Measurements from ENCODE around the gene TRAIP. TPM values are rescaled to one million over a fixed set of nuclear protein-coding genes. Genes with fewer than 3 reads are reported as not detected.
A peak's percentile ranks its signal among the peaks of the same experiment; 100 is the strongest.
"Not testable (repeated sequence)": the region's sequence is repeated elsewhere in the genome, so short reads cannot be mapped to it uniquely, and the experiment has no call there.

TRAIP gene, protein sequence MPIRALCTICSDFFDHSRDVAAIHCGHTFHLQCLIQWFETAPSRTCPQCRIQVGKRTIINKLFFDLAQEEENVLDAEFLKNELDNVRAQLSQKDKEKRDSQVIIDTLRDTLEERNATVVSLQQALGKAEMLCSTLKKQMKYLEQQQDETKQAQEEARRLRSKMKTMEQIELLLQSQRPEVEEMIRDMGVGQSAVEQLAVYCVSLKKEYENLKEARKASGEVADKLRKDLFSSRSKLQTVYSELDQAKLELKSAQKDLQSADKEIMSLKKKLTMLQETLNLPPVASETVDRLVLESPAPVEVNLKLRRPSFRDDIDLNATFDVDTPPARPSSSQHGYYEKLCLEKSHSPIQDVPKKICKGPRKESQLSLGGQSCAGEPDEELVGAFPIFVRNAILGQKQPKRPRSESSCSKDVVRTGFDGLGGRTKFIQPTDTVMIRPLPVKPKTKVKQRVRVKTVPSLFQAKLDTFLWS
- polyA plus RNA-seq (ENCODE audit: insufficient read length) = 16.3 TPM
- long read RNA-seq, donor 1, partial matches to known transcripts = 0 of 2 reads
- long read RNA-seq, donor 1, other reads (novel, unspliced or antisense) = 0 of 2 reads
- long read RNA-seq, donor 2, partial matches to known transcripts = 0 of 1 reads
- long read RNA-seq, donor 2, other reads (novel, unspliced or antisense) = 0 of 1 reads
- long read RNA-seq, donor 3, partial matches to known transcripts = 0 of 1 reads
- long read RNA-seq, donor 3, other reads (novel, unspliced or antisense) = 0 of 1 reads
- long read RNA-seq, donor 4 = 0 reads
- long read RNA-seq, donor 5, partial matches to known transcripts = 5 of 10 reads
- long read RNA-seq, donor 5, other reads (novel, unspliced or antisense) = 0 of 10 reads
- long read RNA-seq, donor 6, partial matches to known transcripts = 0 of 1 reads
- long read RNA-seq, donor 6, other reads (novel, unspliced or antisense) = 0 of 1 reads
- long read RNA-seq, donor 7, partial matches to known transcripts = 0 of 2 reads
- long read RNA-seq, donor 7, other reads (novel, unspliced or antisense) = 0 of 2 reads
- long read RNA-seq, donor 8 = 0 reads

DNA sequence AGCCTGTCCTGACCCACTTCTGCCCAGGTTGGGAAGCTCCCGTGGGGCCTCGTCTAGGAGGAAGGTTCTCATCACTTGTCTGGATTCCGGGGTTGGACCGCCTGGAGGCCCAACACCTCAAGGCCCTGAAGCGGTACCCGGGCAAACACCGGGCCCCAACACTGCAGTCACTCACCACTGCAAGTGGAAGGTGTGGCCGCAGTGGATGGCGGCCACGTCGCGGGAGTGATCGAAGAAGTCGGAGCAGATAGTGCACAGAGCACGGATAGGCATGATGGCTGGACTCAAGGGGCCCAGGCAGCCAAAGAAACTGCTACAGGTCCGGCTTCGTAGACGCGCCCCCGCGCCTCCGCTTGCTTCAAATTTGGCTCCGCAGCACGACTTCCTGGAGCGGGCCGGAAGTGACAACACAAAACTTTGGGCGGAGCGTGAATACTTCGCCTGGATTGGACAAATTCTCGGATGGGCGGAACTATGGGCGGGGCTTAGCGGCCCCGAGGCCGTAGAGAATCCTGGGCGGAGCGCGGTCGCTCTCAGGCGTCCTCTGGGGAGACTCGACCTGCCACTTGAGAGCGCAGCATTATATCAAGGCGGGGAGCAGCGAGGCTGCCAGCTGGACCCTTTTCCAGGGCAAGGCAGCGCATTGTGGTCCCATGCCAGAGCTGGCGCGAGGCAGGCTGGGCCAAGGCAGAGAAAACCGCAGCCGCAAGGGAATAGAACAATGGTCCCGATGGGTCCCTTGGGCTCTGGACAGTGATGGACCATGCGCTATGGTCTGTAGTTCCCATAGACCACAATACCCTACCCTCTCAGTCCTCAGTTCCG is at the start of gene TRAIP:
TRAIP (minus strand) TSS at position 384 of the 825 bp plus-strand sequence; CDS start at position 273, 111 bp downstream.
- DNase-seq = peak; percentile 96

DNA sequence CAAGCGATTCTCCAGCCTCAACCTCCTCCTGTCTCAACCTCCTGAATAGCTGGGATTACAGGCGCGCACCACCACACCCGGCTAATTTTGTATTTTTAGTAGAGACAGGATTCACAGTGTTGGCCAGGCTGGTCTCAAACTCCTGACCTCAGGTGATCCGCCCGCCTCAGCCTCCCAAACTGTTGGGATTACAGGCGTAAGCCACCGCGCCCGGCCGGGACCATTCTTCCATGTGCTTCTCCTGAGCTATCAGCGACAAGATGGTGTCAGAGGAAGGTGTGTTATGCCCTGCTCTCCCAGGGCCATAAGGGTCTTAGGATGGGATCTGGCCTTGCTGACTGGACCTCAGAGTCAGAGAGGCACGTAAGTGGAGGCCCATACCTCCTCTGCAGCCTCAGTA is 48.1 kb upstream of the TRAIP start:
- DNase-seq = not testable (repeated sequence)

DNA sequence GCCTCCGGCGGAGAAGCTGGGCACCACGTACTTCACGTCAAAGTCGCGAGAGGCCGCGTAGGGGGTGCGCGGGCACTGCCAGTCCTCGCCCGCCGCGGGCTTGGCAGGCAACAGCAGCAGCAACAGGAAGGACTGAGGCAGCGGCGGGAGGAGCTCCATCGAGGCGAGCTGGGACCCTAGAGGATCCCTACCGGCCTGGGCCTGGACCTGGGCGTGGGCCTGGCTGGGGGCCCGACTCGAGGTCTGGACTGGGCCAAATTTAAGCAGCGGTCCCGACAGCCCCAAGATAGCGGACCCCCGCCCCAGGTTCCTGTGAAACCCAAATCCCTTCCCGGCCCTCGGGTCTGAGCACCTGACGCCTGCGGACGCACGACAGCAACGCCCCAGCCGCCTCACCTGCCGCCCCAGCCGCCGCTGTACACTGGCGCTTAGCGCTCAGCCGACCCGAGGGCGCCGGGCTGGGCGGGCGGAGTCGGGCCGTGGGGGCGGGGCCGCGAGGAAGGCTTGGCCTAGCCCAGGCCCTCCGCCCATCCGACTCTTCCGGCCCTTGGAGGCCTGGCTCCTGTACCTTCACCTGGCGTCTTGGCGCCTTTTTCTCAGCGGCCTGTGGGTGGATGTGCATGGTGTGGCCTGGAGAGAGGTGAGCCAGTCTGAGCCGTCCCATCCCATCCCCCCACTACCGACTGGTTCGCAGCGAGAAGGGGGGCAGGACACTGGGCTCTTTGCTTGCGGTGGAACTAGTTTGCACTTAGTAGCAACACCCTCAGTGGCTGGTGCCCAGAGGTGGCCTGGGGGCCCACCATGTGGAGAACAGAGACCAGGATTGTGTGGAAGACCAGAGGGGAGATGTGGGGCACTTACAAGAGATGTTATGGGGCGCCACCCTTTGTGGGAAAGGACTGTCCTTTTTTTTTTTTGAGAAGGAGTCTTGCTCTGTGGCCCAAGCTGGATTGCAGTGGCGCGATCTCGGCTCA is 47.4 kb upstream of the TRAIP start, which contains the start of gene MST1R:
MST1R (minus strand) TSS at position 423 of the 974 bp plus-strand sequence; CDS start at position 159, 264 bp downstream.
- peak; percentile 76 for DNase-seq

DNA sequence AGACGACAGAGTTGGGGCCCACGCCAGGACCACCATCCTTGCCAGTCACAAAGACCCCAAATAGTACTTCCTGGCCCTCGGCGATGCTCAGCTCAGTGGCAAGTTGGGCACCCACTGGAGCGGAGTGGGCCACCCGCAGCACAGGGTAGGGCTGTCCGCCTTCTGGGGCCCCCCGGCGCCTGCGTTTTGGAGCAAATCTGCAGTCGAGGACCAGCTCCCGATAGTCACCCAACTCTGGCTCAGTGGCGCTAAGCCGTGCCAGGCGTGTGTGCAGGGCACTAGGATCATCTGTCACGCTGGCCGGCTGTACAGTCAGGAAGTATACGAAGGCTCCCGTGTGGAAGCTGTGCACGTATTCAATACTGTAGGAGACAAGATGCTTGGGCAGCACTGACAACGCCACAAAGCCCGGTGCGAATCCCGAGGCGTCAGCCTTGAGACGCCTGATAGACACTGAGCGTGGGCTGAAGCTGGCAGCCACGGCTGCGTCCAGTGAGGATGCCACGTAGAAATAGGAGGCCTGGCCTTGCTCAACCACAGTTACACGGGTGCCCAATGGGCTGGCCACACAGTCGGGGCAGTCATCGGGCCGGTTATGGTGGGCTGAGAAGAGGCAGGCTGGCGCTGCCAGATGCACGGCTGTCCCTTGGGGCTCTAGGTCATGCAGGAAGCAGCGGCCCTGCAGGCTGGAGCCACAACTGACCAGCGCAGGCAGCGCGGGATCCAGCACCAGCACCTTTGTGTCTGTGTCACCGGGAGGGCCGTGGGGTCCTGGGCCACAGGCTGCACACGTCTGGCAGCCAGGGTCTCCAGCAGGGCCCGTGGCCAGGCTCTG is 46.4 kb upstream of the TRAIP start:
- DNase-seq = no peak

DNA sequence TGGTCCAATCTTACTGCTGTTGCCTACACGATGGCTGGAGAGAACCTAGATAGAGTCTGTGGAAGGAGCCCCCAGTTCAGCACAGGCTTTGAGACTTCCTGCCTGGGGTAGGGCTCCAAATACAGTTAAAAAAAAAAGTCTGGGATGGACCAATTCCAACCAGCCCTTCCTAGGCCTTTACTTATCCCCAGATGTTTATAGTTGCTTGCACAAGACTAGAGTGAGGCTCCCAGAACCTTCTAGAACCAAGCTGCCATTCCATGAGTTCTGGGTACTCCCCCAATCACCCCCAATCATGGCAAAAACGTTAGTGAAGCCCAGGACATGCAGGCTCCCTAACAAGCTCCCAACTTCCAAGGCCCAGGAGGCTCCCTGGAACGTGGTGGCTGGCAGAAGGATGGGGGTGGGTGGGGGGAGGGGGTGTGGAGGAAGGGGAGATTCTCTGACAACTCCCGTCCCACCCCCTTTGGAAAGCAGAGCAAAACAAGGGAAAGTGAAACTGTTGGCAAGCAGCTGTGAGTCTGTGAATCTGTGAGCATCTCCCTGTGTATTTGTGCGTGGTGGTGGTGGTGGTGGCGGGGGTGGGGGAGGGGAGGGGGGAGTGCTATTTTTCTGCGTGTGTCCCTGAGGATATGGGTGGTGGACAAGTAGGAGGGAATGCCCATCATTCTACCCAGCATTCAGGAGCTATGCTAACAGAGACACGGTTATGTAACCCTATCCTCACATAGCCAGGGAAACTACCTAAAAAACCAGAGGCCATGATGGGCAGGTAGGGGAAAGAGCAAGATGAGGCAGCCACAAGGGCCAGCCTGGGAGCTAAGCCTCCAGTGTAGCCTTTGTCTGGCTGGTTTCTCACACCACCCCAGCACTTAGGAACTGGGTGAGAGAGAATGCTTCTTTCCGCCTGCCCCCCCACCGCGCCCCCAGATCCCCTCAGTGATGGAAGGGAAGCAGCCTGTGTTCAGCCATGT is 45.3 kb upstream of the TRAIP start:
- DNase-seq = no peak

DNA sequence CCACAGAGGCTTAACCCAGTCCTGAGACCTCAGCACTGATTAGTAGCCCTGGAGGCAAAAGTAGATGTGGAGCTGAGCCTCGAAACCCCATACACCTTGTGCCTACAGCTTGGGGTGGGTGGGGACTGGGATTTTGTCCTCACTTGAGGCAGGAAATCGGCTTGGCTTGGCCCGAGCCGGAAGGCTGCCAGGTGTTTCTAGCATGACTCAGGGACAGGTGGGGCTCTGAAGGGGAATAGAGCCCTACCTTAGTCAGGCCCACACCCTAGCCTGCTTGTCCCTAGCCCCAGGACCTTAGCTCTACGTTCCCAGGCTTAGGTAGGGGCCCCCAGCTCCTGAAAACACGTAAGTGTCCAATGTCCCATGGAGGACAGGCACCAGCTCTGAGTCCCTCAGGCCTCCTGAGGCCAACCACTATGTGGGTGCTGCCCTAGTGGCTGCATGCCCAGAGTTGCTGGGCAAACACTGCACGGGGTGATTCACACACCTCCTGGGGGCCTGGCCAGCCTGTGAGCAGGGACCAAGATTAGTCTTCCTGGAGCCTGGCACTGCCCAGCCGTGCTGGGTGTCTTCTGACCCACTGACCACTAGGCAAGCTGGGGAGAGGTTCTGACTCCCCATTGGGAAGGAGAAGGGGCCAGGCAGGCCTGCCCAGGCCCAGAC is 44.3 kb upstream of the TRAIP start:
- DNase-seq = no peak

DNA sequence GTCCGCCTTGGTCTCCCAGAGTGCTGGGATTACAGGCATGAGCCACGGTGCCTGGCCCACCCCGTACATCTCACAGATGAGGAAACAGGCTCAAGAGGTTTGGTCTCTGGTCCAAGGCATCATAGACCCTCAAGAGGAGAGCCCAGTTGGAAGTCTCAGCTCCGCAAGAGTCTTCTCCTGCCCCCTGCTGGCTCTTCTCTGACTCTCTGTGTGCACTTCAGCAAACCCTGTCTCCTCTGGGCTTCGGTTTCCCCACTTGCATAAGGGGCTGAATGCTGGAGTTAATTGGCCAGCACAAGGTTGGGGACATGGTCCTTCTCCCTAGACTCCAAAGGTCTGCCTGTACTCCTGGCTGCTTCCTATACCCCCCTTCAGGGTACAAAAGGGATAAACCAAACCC is 43.5 kb upstream of the TRAIP start:
- no peak for DNase-seq

DNA sequence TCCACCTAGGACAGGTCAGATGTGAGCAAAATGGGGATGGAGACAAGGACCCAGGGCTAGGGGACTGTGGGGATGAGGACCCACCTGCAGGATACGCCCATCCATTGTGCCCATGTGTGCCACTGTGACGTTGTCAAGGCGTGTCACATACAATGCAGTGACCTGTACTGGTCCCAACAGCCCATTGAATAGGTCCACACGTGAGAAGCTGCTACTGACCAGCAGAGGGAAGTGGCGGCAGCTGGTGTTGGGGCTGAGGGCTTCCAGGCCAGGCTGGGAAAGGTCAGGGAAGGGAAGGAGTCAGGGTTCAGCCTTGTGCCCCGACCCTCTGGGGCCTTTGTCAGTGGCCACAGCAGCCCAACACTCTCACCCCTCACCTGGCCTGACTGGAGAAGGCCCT is 42.6 kb upstream of the TRAIP start:
- no peak for DNase-seq

DNA sequence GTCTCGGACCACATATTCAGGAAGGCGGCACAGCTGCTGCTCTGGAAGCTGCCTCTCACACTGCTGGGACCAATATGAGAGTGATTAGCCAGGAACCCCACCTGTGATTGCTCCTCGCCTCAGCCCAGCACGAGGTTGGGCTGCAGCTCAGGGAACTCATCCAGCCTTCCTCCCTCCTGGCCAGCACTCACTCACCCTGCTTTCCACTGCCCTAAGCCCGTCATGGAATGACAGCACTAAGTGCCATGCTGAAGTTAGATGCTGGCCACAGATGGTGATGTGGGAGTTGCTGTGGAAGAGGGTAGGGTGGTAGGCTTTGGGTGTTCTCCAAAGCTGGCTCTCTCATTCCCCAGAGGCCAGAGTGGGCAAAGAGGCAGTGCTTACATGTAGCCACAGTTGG is 40.0 kb upstream of the TRAIP start:
- DNase-seq = no peak

DNA sequence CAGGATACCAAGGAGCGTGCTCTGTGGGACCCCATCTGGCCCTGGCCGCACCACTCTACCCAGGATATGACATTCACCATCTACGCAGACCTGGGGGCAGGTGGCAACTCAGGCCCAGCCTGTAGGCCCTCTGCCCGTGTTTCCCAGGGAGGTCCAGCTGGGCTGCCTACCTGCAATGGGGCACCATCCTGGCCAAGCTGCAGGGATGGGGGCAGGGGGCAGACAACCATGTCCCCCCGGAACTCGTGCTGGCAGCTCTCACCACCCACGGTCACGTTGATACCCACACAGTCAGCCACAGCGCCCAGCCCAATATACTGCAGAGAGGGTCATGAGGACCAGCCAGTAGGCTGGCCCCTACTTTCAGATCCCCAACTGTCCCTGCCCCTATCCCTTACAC is 39.4 kb upstream of the TRAIP start:
- DNase-seq = no peak

DNA sequence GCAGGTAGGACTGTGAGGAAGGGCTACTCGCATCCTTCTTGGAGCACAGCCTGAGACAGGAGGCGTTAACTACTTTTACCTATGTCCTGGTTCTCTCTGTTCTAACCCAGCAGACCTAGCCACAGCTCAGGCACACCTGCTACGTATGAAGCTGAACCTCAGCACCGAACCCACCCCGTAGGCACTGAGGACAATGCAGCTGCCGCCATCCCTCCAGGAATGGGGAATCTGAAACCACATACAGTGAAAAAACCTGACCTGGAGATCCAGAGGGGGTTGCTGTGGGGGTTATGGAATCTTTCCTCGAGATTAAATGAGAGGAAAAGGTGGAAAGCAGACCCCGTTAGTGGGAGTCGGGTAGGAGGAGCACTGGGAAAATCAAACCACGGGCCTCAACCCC is 32.9 kb upstream of the TRAIP start:
- DNase-seq = no peak

DNA sequence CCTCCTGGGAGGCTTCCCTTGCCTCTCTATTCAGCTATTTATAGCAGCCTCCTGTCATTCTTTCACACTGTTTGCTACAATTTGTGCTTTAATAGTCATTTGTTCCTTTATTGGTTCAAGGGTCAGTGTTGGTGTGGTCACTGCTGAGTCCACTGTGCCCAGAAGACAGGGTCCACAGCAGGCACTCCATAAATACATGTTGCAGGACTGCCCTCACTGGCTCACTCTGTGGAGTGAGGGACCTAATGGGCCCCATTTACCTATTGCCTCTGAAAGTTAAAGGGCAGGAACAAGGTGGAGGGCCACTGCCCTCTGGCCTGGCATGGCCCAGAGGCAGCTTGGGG is 30.5 kb upstream of the TRAIP start:
- no peak for DNase-seq

DNA sequence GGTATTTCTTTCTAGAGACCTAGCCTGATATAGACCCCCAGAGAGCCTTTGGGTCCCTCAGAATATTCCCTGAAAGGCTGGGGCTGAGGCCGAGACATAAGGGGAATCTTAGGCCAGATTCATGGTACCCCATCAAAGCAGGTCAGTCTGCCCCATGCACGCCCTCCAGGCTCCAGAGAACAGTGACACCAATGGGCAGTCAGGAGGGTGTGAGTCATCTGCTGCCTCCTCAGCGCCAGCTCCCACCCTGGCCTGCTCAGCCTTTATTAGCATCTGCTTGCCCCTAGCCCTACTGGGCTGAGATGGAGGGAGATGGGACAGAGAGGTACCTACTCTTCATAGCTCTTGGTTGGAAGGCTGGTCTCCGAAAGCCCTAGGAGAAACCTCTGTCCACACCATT is 27.6 kb upstream of the TRAIP start:
- DNase-seq = no peak

DNA sequence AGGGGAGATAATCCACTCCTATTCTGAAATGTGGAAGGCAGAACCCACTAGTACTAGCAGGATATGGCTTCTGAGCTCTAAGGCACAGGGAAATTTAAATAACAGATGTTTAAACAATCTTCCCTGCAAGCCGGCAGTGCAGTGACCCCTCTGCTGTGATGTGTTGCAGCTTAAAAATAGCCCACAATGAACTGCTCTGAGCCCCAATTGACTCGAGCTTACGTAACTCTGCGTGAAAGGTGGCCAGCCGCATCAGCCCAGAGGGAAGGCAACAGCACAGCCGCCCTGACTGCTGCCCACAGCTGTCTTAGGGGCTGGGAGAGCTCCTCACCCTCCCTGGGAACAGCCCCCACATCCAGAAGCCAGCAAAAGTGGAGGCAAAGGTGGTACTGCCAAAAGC is 25.8 kb upstream of the TRAIP start:
- DNase-seq = no peak

DNA sequence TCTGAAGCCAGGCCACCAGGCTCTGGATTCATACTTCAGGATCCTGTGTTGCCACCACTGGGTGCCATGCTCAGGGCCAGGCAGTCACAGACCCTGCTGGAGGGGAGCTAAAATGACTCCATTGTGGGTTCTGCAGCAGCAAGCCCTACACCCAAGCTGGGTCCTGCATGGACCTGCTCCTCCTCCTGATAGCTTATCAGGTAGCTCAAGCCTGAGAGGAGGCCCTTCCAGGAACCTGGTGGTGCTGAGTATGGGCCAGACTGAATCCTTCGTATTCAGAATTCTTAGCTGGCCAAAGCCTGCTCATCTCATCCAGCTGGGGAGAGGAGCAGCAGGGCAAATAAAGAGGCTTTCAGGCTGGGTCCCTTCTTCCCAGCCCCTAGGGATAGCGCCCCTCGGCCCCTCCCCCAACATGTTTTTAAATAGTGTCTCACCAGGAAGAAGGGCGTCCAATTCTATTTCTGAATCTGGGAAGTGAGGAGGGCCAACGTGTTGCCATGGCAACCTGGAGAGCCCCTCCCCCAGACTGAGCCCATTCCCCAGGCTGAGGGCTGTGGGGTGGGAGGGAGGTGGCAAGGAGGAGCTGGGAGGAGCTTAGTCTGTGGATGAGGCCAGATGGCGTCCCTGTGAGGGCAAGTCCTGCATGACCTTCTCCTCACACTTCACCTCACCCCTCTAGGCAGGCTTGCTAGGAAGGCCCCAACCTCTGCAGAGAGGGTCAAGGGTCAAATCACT is 24.4 kb upstream of the TRAIP start:
- DNase-seq = no peak

DNA sequence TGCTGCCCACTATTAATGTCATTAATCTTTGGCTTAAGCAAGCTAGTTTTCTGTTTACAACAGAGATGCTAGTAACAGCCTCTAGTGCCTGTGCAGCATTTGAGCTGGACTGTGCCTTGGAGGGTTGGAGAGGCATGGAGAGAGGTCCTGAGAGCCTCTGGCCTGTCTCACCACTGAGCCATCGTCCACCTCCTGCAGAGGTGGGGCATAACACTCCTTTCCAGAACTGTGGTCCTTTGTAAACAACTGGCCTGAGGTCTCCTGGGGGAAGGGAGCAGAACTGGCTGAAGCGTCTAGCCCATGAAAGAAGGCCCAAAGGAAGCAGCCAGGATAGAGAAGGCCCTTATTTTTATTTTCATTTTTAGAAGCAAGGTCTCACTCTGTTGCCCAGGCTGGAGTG is 23.4 kb upstream of the TRAIP start:
- DNase-seq = no peak

DNA sequence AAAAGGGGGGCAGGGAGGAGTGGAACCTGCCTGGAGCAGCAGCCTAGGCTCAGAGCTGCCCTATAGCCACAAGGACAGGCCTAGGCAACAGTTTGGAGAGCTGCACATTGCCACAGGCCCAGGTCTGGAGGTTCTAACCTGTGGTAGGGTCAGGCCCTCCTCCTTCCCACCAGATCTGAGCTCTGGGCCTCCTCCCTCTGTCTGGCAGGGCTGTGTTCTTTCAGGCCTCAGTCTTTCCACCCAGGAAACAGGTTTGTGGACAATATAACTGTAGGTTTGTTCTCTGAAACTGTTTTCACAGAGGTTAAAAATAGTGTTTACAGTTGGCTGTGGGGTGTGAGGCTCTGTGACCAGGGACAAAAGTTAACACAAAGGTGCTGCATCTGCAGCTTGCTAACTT is 22.3 kb upstream of the TRAIP start:
- DNase-seq = no peak
